PC-9 (cell line): ENCODE results near the gene ITGB8. TPM values are rescaled to one million over a fixed set of nuclear protein-coding genes. Genes with fewer than 3 reads are reported as not detected.

Experiments
- BruUV-seq: library from RNA; stranded (reverse); fragments of 400-500 nt; replicated peaks from 2 replicates; lab custom pipeline; 2021; lab: Mats Ljungman, UMichigan
- CTCF ChIA-PET: fragments of 300-600 bp; sonication (Branson Sonifier 250); formaldehyde crosslinking; loops from one replicate; lab custom pipeline; 2022; ENCODE audit warnings: antibody characterized with exemption; lab: Charles Lee
- POLR2A ChIA-PET: fragments of 300-600 bp; sonication (Branson Sonifier 250); formaldehyde crosslinking; loops from one replicate; lab custom pipeline; 2022; ENCODE audit warnings: antibody characterized with exemption; ENCODE audit not compliant: unreplicated experiment; lab: Charles Lee
- DNase-seq, 2 experiments: peaks; one replicate each; pipeline versions ENCODE4 v3.0.0 to v3.0.0-alpha.2; 2015 to 2022; ENCODE audit warnings: mixed read lengths in 1 of 2
- H2AFZ ChIP-seq: fragments of 200-600 bp; sonication (generic); 2 replicates; pipeline ENCODE4 v1.8.1; 2017; ENCODE audit warnings: antibody characterized with exemption
- H3F3A ChIP-seq: fragments of 200-600 bp; sonication (generic); 2 replicates; pipeline ENCODE4 v1.8.1; 2017; ENCODE audit warnings: antibody characterized with exemption, mild to moderate bottlenecking, low read depth; ENCODE audit not compliant: insufficient read depth
- H3K27ac ChIP-seq: fragments of 200-600 bp; sonication (generic); 2 replicates; pipeline ENCODE4 v1.6.1; 2016; ENCODE audit warnings: mixed run types
- H3K27me3 ChIP-seq: fragments of 200-600 bp; sonication (generic); 2 replicates; pipeline ENCODE4 v1.6.1; 2016; ENCODE audit warnings: low read depth, mixed run types; ENCODE audit not compliant: insufficient read depth
- H3K36me3 ChIP-seq: fragments of 200-600 bp; sonication (generic); 2 replicates; pipeline ENCODE4 v1.6.1; 2016; ENCODE audit warnings: low read depth, mixed run types
- H3K4me1 ChIP-seq: fragments of 200-600 bp; sonication (generic); replicated peaks from 2 replicates; pipeline ENCODE4 v1.6.1; 2016; ENCODE audit warnings: mixed run types; ENCODE audit not compliant: insufficient read depth
- H3K4me2 ChIP-seq: fragments of 200-600 bp; sonication (generic); 2 replicates; pipeline ENCODE4 v1.6.1; 2017; ENCODE audit warnings: mixed run types
- H3K4me3 ChIP-seq: fragments of 200-600 bp; sonication (generic); 2 replicates; pipeline ENCODE4 v1.6.1; 2016; ENCODE audit warnings: mixed run types
- H3K79me2 ChIP-seq: fragments of 200-600 bp; sonication (generic); 2 replicates; pipeline ENCODE4 v1.6.1; 2017; ENCODE audit warnings: low read depth, mixed run types
- H3K9me2 ChIP-seq: fragments of 200-600 bp; sonication (generic); 2 replicates; pipeline ENCODE4 v1.8.1; 2017; ENCODE audit warnings: mild to moderate bottlenecking; ENCODE audit not compliant: insufficient read depth
- H3K9me3 ChIP-seq: fragments of 200-600 bp; sonication (generic); 2 replicates; pipeline ENCODE4 v1.8.1; 2016; ENCODE audit warnings: low read depth; ENCODE audit not compliant: insufficient read depth
- H4K20me1 ChIP-seq: fragments of 200-600 bp; sonication (generic); 2 replicates; pipeline ENCODE4 v1.8.1; 2017; ENCODE audit not compliant: insufficient read depth
- EZH2 ChIP-seq: fragments of 200-600 bp; sonication (generic); IDR thresholded peaks from 2 replicates; pipeline ENCODE4 v1.8.0; 2017; ENCODE audit warnings: antibody characterized with exemption, low read depth
- intact Hi-C: fragments of 100-400 bp; cut with micrococcal nuclease; formaldehyde crosslinking; loops from one replicate; pipeline ENCODE4 v1.10.0; 2022; ENCODE audit not compliant: unreplicated experiment
- total RNA-seq: library from RNA; stranded (reverse); gene quantifications from 2 replicates; pipeline ENCODE4 v1.2.3, GENCODE V29; 2021
- TF ChIP-seq, protein P1 (sequence below): fragments of 200-600 bp; sonication (generic); conservative IDR thresholded peaks from 2 replicates; pipeline ENCODE4 v1.6.1; 2017; ENCODE audit warnings: mixed run types, antibody characterized with exemption, mild to moderate bottlenecking, moderate library complexity

The ITGB8 gene
- total RNA-seq, 1 experiment from 2014 or later: 20.1 TPM

DNA sequence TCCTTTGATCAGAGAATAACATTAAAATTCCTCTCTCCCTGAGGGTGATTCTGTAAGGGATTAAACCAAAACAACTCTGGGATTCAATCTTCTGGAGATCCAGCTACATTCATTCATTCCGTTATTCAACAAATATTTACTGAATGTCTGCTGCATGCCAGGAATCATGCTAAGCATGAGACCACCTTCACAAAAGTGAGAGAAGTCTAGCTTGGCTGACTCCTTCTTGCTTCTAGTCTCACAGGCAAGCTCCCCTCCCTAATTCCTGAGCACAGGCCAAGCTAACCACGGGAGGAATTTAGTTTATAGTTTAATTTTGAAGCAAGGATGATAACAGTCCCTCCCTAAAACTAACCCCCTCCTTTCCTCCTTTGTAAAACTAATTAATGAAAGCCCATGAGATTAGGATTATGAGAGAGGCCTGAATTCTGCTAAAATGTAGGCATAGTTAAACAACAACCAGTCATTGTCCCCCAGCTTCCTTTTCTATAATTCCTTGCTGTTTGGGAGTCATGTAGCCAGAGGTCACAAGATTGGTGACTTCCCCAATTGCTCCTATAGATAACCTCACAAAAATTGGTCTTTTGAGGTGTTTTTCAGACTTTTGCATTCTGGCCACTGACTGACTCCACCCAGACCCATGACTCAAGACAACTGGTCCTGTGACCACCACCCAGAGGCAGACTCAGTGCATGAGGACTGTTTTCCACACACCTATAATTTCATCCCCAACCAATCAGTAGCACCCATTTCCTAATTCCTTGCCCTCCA, 113.5 kb downstream of the ITGB8 start:
- Histone ChIP-seq H4K20me1 (no peaks in the 10 kb centered on the region), H3K9me2 (no peaks in the 10 kb centered on the region), H2AFZ (no peak overlapping the region), H3K9me3 (peaks cover 17% of the 10 kb centered on the region; the same call in 1 of the 2 replicates), H3K4me1 (0 out of 2 replicates have a peak, but pooled peaks cover 5% of the 10 kb centered on the region), H3K4me2 (no peak overlapping the region), H3K79me2 (no peaks in the 10 kb centered on the region), H3K27ac (no peak overlapping the region), H3K4me3 (no peak overlapping the region), H3K27me3 (no peaks in the 10 kb centered on the region), H3F3A (no peaks in the 10 kb centered on the region), H3K36me3 (no peaks in the 10 kb centered on the region)
- intact Hi-C loops: no loop called here
- no peak for TF ChIP-seq EZH2
- TF ChIP-seq, protein P1, sequence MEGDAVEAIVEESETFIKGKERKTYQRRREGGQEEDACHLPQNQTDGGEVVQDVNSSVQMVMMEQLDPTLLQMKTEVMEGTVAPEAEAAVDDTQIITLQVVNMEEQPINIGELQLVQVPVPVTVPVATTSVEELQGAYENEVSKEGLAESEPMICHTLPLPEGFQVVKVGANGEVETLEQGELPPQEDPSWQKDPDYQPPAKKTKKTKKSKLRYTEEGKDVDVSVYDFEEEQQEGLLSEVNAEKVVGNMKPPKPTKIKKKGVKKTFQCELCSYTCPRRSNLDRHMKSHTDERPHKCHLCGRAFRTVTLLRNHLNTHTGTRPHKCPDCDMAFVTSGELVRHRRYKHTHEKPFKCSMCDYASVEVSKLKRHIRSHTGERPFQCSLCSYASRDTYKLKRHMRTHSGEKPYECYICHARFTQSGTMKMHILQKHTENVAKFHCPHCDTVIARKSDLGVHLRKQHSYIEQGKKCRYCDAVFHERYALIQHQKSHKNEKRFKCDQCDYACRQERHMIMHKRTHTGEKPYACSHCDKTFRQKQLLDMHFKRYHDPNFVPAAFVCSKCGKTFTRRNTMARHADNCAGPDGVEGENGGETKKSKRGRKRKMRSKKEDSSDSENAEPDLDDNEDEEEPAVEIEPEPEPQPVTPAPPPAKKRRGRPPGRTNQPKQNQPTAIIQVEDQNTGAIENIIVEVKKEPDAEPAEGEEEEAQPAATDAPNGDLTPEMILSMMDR: no peak
- ChIA-PET CTCF (no interaction called here), POLR2A (no interaction called here)
- no TSS peak for BruUV-seq
- DNase-seq: no peak

DNA sequence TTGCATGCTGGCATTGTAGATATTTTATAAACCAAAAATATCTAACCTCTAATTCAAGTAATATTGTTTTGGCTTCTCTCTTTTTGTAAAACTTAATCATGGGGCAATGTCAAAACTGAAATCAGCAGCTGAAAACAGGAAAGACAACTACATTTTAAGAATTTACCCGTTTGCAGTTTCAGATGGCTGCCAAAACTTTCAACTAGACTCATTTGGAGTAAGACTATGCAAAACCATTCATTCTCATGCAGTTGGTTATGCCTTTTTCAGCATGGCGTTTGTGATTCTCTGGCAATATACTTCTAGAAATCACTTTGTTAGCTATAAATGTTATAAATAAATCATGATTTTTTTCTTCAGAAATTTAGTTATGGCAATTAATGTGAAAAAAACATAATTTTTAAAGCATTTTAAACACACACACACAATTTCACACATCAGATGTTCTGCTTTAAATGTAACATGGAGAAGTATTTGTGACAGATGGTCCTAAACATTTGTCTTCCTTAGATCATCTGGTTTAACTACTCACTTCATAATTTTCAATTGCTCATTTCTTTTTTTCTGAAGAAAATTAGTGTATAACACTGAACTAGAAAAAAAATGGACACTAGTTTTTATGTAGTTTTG, 116.4 kb downstream of the ITGB8 start:
- H3K79me2 ChIP-seq: no peaks in the 10 kb centered on the region
- H3K4me1 ChIP-seq: 0 out of 2 replicates have a peak, but pooled peaks cover under 1% of the 10 kb centered on the region
- intact Hi-C loops: no loop called here
- peaks cover 17% of the 10 kb centered on the region; the same call in 1 of the 2 replicates for H3K9me3 ChIP-seq
- no peak overlapping the region for H2AFZ ChIP-seq
- no peaks in the 10 kb centered on the region for H3K36me3 ChIP-seq
- H3K9me2 ChIP-seq: no peaks in the 10 kb centered on the region
- no peaks in the 10 kb centered on the region for H3F3A ChIP-seq
- ChIA-PET POLR2A (no interaction called here), CTCF (interaction anchor here (0.6 kb wide), 1 partner anchor 13 kb away, joined by 4 read pairs; no protein-coding TSS in a partner anchor)
- no TSS peak for BruUV-seq
- no peak overlapping the region for H3K4me3 ChIP-seq
- DNase-seq: no peak
- H3K4me2 ChIP-seq: no peak overlapping the region
- H3K27me3 ChIP-seq: no peaks in the 10 kb centered on the region
- no peaks in the 10 kb centered on the region for H4K20me1 ChIP-seq
- no peak overlapping the region for H3K27ac ChIP-seq
- TF ChIP-seq EZH2: no peak
- TF ChIP-seq, protein P1: no peak

DNA sequence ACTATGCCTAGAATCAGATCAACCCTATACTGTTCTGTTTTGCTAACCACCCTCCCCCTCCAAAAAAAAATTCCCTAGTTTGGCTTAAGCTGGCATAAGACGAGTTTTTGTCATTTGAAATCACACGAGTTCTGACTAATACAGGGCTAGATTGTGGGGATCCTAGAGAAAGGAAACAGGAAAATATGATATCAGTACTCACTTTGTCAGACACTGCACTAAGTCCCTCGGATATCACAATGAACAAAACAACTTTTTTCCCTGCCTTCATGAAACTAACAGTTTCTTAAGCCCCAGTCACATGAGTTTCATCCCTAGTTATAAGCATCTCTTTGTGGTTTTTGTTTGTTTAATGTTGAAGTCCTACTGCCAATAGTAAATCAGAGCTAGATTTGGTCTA, 118.5 kb downstream of the ITGB8 start:
- Histone ChIP-seq H3K4me1 (no peaks in the 10 kb centered on the region), H3K27me3 (no peaks in the 10 kb centered on the region), H3K27ac (no peak overlapping the region), H4K20me1 (no peaks in the 10 kb centered on the region), H3F3A (no peaks in the 10 kb centered on the region), H2AFZ (peak overlapping the region; percentile 4; the same call in 1 of the 2 replicates), H3K4me2 (no peak overlapping the region), H3K4me3 (no peak overlapping the region), H3K36me3 (no peaks in the 10 kb centered on the region), H3K9me3 (peaks cover 11% of the 10 kb centered on the region; the same call in 1 of the 2 replicates), H3K79me2 (no peaks in the 10 kb centered on the region), H3K9me2 (no peaks in the 10 kb centered on the region)
- intact Hi-C loops: no loop called here
- ChIA-PET CTCF (interaction anchor here (0.6 kb wide), 2 partner anchors 41 to 141 kb away, joined by 4 to 5 read pairs; no protein-coding TSS in a partner anchor), POLR2A (no interaction called here)
- no peak for DNase-seq
- BruUV-seq: no TSS peak
- TF ChIP-seq, protein P1: no peak
